SU-DHL-6 (cell line): Measurements from ENCODE around the gene DAAM1.

Experiments
- EZH2phosphoT487 ChIP-seq: fragments of 200-600 bp; sonication (generic), shearing (Covaris generic); conservative IDR thresholded peaks from 2 replicates; pipeline ENCODE4 v1.6.1; 2018; ENCODE audit warnings: mild to moderate bottlenecking, antibody characterized with exemption, low read length, moderate library complexity, mixed read lengths
- TF ChIP-seq, protein P1 (sequence below): fragments of 200-600 bp; sonication (generic); IDR thresholded peaks from one replicate; pipeline ENCODE4 v1.5.1; 2017; ENCODE audit warnings: antibody characterized with exemption, mild to moderate bottlenecking, low read length, moderate library complexity; ENCODE audit not compliant: insufficient read depth, poor library complexity, severe bottlenecking

GRCh38 chr14:59394268-59394667, 205.8 kb downstream of the DAAM1 start:
- TF ChIP-seq, protein P1, sequence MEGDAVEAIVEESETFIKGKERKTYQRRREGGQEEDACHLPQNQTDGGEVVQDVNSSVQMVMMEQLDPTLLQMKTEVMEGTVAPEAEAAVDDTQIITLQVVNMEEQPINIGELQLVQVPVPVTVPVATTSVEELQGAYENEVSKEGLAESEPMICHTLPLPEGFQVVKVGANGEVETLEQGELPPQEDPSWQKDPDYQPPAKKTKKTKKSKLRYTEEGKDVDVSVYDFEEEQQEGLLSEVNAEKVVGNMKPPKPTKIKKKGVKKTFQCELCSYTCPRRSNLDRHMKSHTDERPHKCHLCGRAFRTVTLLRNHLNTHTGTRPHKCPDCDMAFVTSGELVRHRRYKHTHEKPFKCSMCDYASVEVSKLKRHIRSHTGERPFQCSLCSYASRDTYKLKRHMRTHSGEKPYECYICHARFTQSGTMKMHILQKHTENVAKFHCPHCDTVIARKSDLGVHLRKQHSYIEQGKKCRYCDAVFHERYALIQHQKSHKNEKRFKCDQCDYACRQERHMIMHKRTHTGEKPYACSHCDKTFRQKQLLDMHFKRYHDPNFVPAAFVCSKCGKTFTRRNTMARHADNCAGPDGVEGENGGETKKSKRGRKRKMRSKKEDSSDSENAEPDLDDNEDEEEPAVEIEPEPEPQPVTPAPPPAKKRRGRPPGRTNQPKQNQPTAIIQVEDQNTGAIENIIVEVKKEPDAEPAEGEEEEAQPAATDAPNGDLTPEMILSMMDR, result no peak
- TF ChIP-seq EZH2phosphoT487, result no peak
